Brain microvascular endothelial cell (primary cell): Measurements from ENCODE around the gene GRK3.
"Not testable (repeated sequence)": the region's sequence is repeated elsewhere in the genome, so short reads cannot be mapped to it uniquely, and the experiment has no call there.

ENCODE experiments used
- DNase-seq: peaks from one replicate; pipeline ENCODE4 v3.0.0-alpha.2; 2020
- H3K27ac ChIP-seq: fragments of 250-450 bp; sonication (Bioruptor Pico); 2 replicates; pipeline ENCODE4 v1.5.1; 2020; ENCODE audit warnings: mild to moderate bottlenecking, moderate library complexity
- H3K27me3 ChIP-seq: fragments of 250-450 bp; sonication (Bioruptor Pico); replicated peaks from 2 replicates; pipeline ENCODE4 v1.5.1; 2020; ENCODE audit warnings: mild to moderate bottlenecking
- H3K36me3 ChIP-seq: fragments of 250-450 bp; sonication (Bioruptor Pico); replicated peaks from 2 replicates; pipeline ENCODE4 v1.5.1; 2020; ENCODE audit warnings: mild to moderate bottlenecking
- H3K4me3 ChIP-seq: 2 replicates; pipeline ENCODE4 v1.5.1; 2011; ENCODE audit warnings: low read depth, mild to moderate bottlenecking, control low read depth, low read length, moderate library complexity
- in situ Hi-C: cut with HindIII; loops from 2 replicates; pipeline ENCODE4 v1.10.0; 2017; ENCODE audit warnings: low sequenced_read_pairs, low pct_ligation_motif_present
- TF ChIP-seq, protein P1 (sequence below): IDR thresholded peaks from 2 replicates; pipeline ENCODE4 v1.5.1; 2011; ENCODE audit warnings: low read depth, mild to moderate bottlenecking, moderate library complexity, low read length, control low read depth, inconsistent platforms; ENCODE audit errors: missing control alignments

GRK3 gene

GRCh38 chr22:25555586-25555985 is 8.9 kb upstream of the GRK3 start:
- H3K36me3 ChIP-seq, result no peaks in the 10 kb centered on the region
- in situ Hi-C loops, result no loop called here
- H3K27me3 ChIP-seq, result no peaks in the 10 kb centered on the region
- no peak for DNase-seq
- TF ChIP-seq, protein P1, sequence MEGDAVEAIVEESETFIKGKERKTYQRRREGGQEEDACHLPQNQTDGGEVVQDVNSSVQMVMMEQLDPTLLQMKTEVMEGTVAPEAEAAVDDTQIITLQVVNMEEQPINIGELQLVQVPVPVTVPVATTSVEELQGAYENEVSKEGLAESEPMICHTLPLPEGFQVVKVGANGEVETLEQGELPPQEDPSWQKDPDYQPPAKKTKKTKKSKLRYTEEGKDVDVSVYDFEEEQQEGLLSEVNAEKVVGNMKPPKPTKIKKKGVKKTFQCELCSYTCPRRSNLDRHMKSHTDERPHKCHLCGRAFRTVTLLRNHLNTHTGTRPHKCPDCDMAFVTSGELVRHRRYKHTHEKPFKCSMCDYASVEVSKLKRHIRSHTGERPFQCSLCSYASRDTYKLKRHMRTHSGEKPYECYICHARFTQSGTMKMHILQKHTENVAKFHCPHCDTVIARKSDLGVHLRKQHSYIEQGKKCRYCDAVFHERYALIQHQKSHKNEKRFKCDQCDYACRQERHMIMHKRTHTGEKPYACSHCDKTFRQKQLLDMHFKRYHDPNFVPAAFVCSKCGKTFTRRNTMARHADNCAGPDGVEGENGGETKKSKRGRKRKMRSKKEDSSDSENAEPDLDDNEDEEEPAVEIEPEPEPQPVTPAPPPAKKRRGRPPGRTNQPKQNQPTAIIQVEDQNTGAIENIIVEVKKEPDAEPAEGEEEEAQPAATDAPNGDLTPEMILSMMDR, result no peak
- no peak overlapping the region for H3K4me3 ChIP-seq
- no peak overlapping the region for H3K27ac ChIP-seq

- Histone ChIP-seq H3K27me3 (no peaks in the 10 kb centered on the region), H3K27ac (no peak overlapping the region), H3K4me3 (no peak overlapping the region), H3K36me3 (no peaks in the 10 kb centered on the region)
- in situ Hi-C loops, result no loop called here
- TF ChIP-seq, protein P1, result no peak
- no peak for DNase-seq
Observed at GRCh38 chr22:25557218-25557617, 7.3 kb upstream of the GRK3 start.

DNA sequence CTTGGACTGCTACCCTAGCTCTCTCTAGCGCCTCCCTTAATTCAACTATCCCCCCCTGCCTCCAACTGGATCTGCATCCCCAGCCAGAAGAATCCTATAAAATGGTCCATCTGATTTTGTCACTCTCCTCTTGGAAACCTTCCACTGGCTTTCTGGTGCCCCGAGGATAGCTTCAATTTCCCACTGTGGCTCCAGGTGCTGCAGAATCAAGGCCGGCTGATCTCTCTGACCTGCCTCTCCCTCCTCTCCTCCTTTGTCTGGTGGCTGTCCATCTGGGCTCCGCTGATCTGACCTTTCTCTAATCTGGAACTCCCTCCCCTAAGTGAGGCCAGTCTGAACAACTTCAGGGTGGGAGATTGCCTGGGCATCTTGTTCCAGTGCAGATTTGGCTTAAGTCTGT is 6.1 kb upstream of the GRK3 start:
- H3K4me3 ChIP-seq, result no peak overlapping the region
- H3K36me3 ChIP-seq, result no peaks in the 10 kb centered on the region
- no peaks in the 10 kb centered on the region for H3K27me3 ChIP-seq
- no peak for DNase-seq
- TF ChIP-seq, protein P1, result no peak
- H3K27ac ChIP-seq, result no peak overlapping the region
- in situ Hi-C loops, result no loop called here

DNA sequence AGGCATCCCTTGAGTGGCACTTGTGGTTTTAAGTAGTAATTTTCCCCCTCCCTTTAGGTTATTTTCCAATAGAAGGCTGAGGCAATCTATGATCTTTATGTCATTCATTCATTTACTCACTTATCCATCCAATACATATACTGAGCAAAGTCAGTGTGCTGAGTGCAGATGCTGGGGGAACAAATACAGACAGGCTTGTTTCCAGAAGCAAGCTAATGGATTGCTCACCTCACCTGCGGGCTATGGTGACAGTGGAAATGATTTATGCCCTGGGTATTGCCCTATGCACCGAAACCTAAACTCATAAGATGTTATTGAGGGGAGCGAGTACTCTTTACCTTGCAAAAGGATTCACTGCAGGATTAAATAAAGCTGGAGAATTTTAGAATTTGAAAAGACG is 4.6 kb upstream of the GRK3 start:
- in situ Hi-C loops, DNase-seq, H3K27me3 ChIP-seq, H3K36me3 ChIP-seq, H3K27ac ChIP-seq, H3K4me3 ChIP-seq: not testable (repeated sequence)

DNA sequence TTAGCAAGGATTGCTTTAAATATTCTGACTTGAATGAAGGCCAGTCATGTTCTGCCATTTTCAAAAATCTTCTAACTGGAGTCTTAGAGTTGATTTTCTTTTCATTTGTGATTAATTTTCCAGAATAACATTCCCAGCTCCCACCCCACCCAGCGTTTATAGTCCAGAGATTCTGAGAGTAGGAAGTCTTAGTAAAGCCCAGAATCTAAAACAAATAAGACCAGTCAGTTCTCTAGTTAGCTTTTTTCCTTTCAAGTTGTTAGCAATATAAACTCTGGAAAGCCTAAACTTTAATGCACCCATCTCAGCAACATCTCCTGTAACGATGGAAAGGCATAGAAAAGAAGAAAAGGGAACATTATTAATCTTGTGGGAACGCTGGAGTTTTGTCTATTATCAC is 3.3 kb upstream of the GRK3 start:
- DNase-seq, H3K4me3 ChIP-seq, H3K36me3 ChIP-seq, H3K27me3 ChIP-seq, H3K27ac ChIP-seq, in situ Hi-C loops: not testable (repeated sequence)

DNA sequence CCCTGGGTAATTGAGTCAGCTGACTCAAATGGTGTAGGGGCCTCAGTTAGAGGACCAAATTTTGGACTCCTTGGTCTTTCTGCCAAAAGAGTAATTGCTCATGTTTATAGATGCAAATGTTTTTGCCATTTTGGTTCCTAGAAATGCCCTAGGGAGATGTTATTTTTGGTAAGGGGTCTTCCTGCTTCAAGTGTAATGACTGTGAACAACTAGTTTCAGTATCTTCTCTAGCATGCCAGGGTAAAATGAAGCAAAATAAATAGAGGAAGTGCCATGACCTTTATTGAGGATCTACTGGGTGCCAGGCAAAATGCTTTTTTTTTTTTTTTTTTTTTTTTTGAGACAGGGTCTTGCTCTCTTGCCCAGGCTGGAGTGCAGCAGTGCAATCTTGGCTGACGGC is 2.5 kb upstream of the GRK3 start:
- H3K4me3 ChIP-seq, H3K27me3 ChIP-seq, H3K27ac ChIP-seq, in situ Hi-C loops, DNase-seq, H3K36me3 ChIP-seq: not testable (repeated sequence)

GRCh38 chr22:25562966-25563760 is 1.3 kb upstream of the GRK3 start:
- not testable (repeated sequence) for H3K27ac ChIP-seq, H3K27me3 ChIP-seq

GRCh38 chr22:25563761-25564319 is 635 bp upstream of the GRK3 start:
- peak overlapping the region; percentile 67 for H3K4me3 ChIP-seq

More at GRCh38 chr22:25562966-25563760, 1.3 kb upstream of the GRK3 start:
- H3K36me3 ChIP-seq, H3K4me3 ChIP-seq, DNase-seq, in situ Hi-C loops: not testable (repeated sequence)

More at GRCh38 chr22:25563761-25564319, 635 bp upstream of the GRK3 start:
- Histone ChIP-seq H3K27ac (no peak overlapping the region), H3K27me3 (no peaks in the 10 kb centered on the region), H3K36me3 (no peaks in the 10 kb centered on the region)
- in situ Hi-C loops, result no loop called here
- TF ChIP-seq, protein P1, result no peak
- DNase-seq, result no peak
